Gastrocnemius medialis (tissue), 4 donors: Measurements from ENCODE around the gene PWWP2B. TPM values are rescaled to one million over a fixed set of nuclear protein-coding genes. Genes with fewer than 3 reads are reported as not detected.

Source experiments
- ATAC-seq, 2 donors: fragments of 150-250 bp; one replicate each; pipeline ENCODE4 v1.9.1; 2016
- DNase-seq, 2 donors: peaks; one replicate each; pipeline ENCODE4 v3.0.0-alpha.2; 2019
- H3K27ac ChIP-seq, 4 donors: fragments of 200-600 bp; sonication (generic); 1 replicate in 1 of 4; 2 replicates in 3 of 4; pipeline ENCODE4 v1.5.1; 2016 to 2018; ENCODE audit warnings: mild to moderate bottlenecking in 2 of 4, moderate library complexity in 1 of 4
- H3K27me3 ChIP-seq, 3 donors: fragments of 200-600 bp; sonication (generic) in 2 of 3; 1 replicate in 1 of 3; 2 replicates in 2 of 3; pipeline versions ENCODE4 v1.5.1 to v1.6.0; 2016 to 2019; ENCODE audit warnings: mild to moderate bottlenecking in 1 of 3, moderate library complexity in 1 of 3
- H3K36me3 ChIP-seq, 2 donors: fragments of 200-600 bp; sonication (generic) in 1 of 2; one replicate each; pipeline ENCODE4 v1.5.1; 2017 to 2018
- H3K4me1 ChIP-seq, 2 donors: fragments of 200-600 bp; sonication (generic) in 1 of 2; one replicate each; pipeline ENCODE4 v1.5.1; 2016 to 2017; ENCODE audit warnings: mild to moderate bottlenecking in 2 of 2
- H3K4me3 ChIP-seq, 4 donors: fragments of 200-600 bp; sonication (generic) in 3 of 4; 1 replicate in 1 of 4; 2 replicates in 3 of 4; pipeline ENCODE4 v1.5.1; 2016 to 2019; ENCODE audit warnings: mild to moderate bottlenecking in 2 of 4
- H3K9me3 ChIP-seq, 3 donors: fragments of 200-600 bp; sonication (generic) in 2 of 3; 1 replicate in 1 of 3; 2 replicates in 2 of 3; pipeline ENCODE4 v1.5.1; 2016 to 2019
- POLR2A ChIP-seq, 2 donors: fragments of 450-650 bp; IDR thresholded peaks; one replicate each; pipeline ENCODE4 v1.6.1; 2017; ENCODE audit warnings: antibody characterized with exemption in 2 of 2, mild to moderate bottlenecking in 2 of 2, moderate library complexity in 2 of 2
- in situ Hi-C, 4 donors: fragments of 200-750 bp; cut with MboI; loops; one replicate each; pipeline versions ENCODE4 v1.15.0 to v1.8.0; 2017; ENCODE audit warnings: low sequenced_read_pairs in 4 of 4
- intact Hi-C: fragments of 100-400 bp; cut with DNase I; formaldehyde crosslinking; loops from one replicate; pipeline ENCODE4 v1.15.1; 2023; ENCODE audit warnings: low total_unique reads
- total RNA-seq, 4 donors: library from RNA; depleted of rRNA; stranded (reverse); fragments of >200 nt; gene quantifications; one replicate each; pipeline versions ENCODE4 v1.1.0 to v1.2.3, GENCODE V29; 2016
- TF ChIP-seq, protein P1 (sequence below), 5 experiments: fragments of 450-650 bp in 3 of 5; fragments of 200-600 bp in 2 of 5; sonication (generic) in 2 of 5; IDR thresholded peaks in 4 of 5; conservative IDR thresholded peaks in 1 of 5; 1 replicate in 4 of 5; 2 replicates in 1 of 5; pipeline ENCODE4 v1.5.1; 2016 to 2019; ENCODE audit warnings: antibody characterized with exemption in 5 of 5, mild to moderate bottlenecking in 3 of 5, moderate library complexity in 3 of 5

The PWWP2B gene
- total RNA-seq, 4 donors from 2014 or later, result 22.7 to 30.9 (median 24.4) TPM

DNA sequence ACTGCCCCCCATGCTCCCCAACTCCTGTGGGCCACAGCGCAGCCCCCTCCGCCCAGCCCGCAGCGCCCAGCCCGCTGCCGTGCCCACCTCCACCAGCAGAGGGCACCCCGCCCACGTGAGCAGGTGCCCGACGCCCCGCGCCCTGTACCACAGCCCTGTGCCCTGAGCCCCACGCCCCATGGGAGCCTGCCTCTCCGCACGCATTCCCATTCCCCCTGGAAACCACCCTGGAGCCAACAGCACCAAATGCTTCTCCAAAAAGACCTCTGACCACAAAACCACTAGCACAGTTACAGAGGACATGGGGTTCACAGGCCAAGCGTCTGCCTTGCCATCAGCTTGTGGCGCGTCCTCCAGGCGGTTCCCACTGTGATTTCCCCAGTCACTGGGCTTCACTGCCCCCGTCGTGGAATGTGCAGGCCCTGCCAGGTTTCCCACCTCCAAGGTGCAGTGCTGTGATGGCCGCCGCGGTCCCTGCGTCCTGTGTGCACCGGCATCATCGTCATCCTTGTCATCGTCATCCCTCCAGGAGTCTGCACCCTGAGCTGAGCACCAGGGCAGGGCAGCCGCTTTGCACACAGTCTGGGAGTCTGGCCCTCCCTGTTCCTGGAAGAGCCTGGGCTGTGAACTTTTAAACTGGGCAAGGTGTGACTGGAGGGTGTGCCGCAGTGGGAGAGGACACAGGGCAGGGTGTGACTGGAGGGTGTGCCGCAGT is 61.7 kb downstream of the PWWP2B start:
- peaks cover 13 to 15% of the 10 kb centered on the region in 2 donors for H3K4me1 ChIP-seq
- no peak for TF ChIP-seq POLR2A (IDR thresholded peaks at IDR 0.05)
- TF ChIP-seq, protein P1, sequence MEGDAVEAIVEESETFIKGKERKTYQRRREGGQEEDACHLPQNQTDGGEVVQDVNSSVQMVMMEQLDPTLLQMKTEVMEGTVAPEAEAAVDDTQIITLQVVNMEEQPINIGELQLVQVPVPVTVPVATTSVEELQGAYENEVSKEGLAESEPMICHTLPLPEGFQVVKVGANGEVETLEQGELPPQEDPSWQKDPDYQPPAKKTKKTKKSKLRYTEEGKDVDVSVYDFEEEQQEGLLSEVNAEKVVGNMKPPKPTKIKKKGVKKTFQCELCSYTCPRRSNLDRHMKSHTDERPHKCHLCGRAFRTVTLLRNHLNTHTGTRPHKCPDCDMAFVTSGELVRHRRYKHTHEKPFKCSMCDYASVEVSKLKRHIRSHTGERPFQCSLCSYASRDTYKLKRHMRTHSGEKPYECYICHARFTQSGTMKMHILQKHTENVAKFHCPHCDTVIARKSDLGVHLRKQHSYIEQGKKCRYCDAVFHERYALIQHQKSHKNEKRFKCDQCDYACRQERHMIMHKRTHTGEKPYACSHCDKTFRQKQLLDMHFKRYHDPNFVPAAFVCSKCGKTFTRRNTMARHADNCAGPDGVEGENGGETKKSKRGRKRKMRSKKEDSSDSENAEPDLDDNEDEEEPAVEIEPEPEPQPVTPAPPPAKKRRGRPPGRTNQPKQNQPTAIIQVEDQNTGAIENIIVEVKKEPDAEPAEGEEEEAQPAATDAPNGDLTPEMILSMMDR (IDR thresholded peaks at IDR 0.05 in 4 of 5, conservative IDR thresholded peaks at IDR 0.05 in 1 of 5), result peak; percentile 93 to 99 (median 98)
- in situ Hi-C loops (loop anchor here in 3 of 4 donors (5.0 to 25.0 kb wide), 4 partner anchors 176 to 246 kb away; no protein-coding TSS in a partner anchor), intact Hi-C loops (loop anchor here (1.0 kb wide), 1 partner anchor 179 kb away; no protein-coding TSS in a partner anchor)
- H3K9me3 ChIP-seq, result no peaks in the 10 kb centered on the region
- ATAC-seq (peak; percentile 49 to 61), DNase-seq (no peak)
- no peak overlapping the region for H3K27ac ChIP-seq
- no peaks in the 10 kb centered on the region for H3K27me3 ChIP-seq
- H3K36me3 ChIP-seq, result no peaks in the 10 kb centered on the region
- H3K4me3 ChIP-seq, result no peak overlapping the region

DNA sequence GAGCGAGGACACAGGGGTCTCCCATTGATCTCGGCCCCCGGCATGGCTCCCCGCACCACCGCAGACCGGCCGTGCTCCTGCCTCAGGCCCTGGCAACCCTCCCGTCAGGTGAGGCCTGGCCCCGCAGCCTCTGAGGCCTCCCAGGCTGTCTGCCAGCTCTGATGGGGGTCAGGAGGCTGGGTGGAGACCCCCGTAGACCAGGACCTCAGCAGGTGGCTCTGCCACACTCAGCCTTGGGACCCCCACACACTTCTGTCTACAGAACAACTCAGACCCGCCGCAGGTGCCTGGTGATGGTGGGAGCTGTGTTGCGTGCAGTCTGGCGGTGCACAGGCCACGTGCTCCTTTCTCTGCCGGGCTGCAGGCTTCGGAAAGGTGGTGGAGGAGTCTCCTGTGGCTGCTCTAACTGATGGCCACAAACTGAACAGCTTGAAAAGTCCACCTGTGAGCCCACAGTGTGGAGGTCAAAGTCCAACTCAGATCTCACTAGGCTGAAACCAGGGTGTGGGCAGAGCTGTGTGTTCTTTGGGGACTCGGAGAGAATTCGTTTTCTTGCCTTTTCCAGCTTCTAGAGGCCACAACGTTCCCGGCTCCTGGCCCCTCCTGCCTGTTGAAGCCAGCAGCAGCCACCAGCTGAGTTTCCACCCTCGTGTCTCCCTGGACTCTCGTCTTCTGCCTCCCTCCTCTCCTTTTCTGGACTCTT is 62.5 kb downstream of the PWWP2B start:
- ATAC-seq (no peak), DNase-seq (peak in 1 of 2 donors; percentile 15)
- H3K27ac ChIP-seq, result no peak overlapping the region
- in situ Hi-C loops (loop anchor here (5.0 to 25.0 kb wide), 6 partner anchors 55 to 247 kb away; no protein-coding TSS in a partner anchor), intact Hi-C loops (loop anchor here (5.0 to 10.0 kb wide), 2 partner anchors 263 to 655 kb away; no protein-coding TSS in a partner anchor)
- H3K4me1 ChIP-seq, result peaks cover 19 to 23% of the 10 kb centered on the region in 2 donors
- no peaks in the 10 kb centered on the region for H3K9me3 ChIP-seq
- no peaks in the 10 kb centered on the region for H3K36me3 ChIP-seq
- H3K27me3 ChIP-seq, result no peaks in the 10 kb centered on the region
- TF ChIP-seq, protein P1 (IDR thresholded peaks at IDR 0.05 in 4 of 5, conservative IDR thresholded peaks at IDR 0.05 in 1 of 5), result no peak
- no peak for TF ChIP-seq POLR2A (IDR thresholded peaks at IDR 0.05)
- H3K4me3 ChIP-seq, result no peak overlapping the region

DNA sequence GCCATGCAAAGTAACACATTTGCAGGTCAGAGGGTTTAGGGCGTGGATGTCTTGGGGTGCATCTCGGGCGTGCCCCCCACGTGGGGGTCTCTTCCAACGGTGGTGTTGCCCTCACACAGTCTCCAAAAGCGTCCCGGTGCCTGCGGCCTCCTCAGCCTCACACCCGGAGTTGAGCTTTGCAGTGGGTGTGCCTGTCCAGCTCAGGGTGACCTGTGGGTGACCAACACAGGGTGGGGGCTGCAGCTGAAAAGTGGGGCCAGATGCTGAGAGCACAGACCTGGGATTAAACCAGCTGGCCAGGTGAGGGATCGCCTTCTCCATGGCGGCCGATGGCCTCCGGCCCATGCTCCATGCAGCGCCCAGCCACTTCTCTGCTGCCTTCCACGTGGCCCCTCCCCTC is 63.1 kb downstream of the PWWP2B start:
- H3K27me3 ChIP-seq, result no peaks in the 10 kb centered on the region
- H3K9me3 ChIP-seq, result no peaks in the 10 kb centered on the region
- no peak for ATAC-seq
- peak in 1 of 2 donors; percentile 11 for DNase-seq
- intact Hi-C loops (loop anchor here (5.0 to 10.0 kb wide), 2 partner anchors 262 to 655 kb away; no protein-coding TSS in a partner anchor), in situ Hi-C loops (loop anchor here in 3 of 4 donors (5.0 to 25.0 kb wide), 3 partner anchors 55 to 248 kb away; no protein-coding TSS in a partner anchor)
- H3K27ac ChIP-seq, result no peak overlapping the region
- no peak overlapping the region for H3K4me3 ChIP-seq
- peaks cover 26 to 29% of the 10 kb centered on the region in 2 donors for H3K4me1 ChIP-seq
- TF ChIP-seq, protein P1 (IDR thresholded peaks at IDR 0.05 in 4 of 5, conservative IDR thresholded peaks at IDR 0.05 in 1 of 5), result no peak
- no peaks in the 10 kb centered on the region for H3K36me3 ChIP-seq

DNA sequence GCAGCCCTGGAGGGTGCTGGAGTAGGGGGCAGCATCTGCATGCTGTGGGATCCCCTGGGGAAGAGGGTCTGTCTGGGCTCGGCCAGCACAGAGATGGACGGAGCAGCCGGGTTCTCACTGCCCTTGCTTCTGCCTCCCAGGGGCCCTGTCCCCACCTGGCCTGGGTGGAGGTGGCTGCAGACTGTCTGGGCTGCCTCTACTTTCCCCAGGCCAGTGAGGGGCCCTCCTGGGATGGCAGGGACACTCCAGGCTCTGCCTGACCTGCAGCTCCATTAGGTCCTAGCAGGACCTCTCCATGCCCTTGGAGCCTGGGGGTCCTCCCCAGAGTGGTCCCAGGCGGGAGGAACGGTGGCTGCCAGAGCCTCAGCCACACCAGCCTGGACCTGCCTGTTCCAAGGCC is 63.7 kb downstream of the PWWP2B start:
- H3K9me3 ChIP-seq, result no peaks in the 10 kb centered on the region
- intact Hi-C loops (loop anchor here (5.0 to 10.0 kb wide), 2 partner anchors 262 to 654 kb away; no protein-coding TSS in a partner anchor), in situ Hi-C loops (loop anchor here in 3 of 4 donors (5.0 to 25.0 kb wide), 3 partner anchors 54 to 248 kb away; no protein-coding TSS in a partner anchor)
- no peaks in the 10 kb centered on the region for H3K27me3 ChIP-seq
- H3K4me3 ChIP-seq, result no peak overlapping the region
- H3K36me3 ChIP-seq, result no peaks in the 10 kb centered on the region
- TF ChIP-seq, protein P1 (IDR thresholded peaks at IDR 0.05 in 4 of 5, conservative IDR thresholded peaks at IDR 0.05 in 1 of 5), result no peak
- no peak overlapping the region for H3K27ac ChIP-seq
- DNase-seq (no peak), ATAC-seq (no peak)
- H3K4me1 ChIP-seq, result peaks cover 32% of the 10 kb centered on the region in 2 donors
